SK-N-SH treated with all-trans-retinoic acid at 6 μM for 48 hours (cell line): ENCODE measurements around the gene CRYBG3.

Source experiments
- ATAC-seq: fragments of 200-7000 bp; cut with Tn5 transposase; 3 replicates; pipeline ENCODE4 v1.9.1; 2020; ENCODE audit warnings: mild to moderate bottlenecking, moderate library complexity
- ARNTL ChIP-seq: fragments of 450-650 bp; formaldehyde crosslinking; IDR thresholded peaks from 2 replicates; pipeline ENCODE4 v1.5.0; 2020; ENCODE audit warnings: low read depth, mild to moderate bottlenecking, moderate library complexity, borderline replicate concordance
- BACH2 ChIP-seq: fragments of 250-450 bp; sonication (Bioruptor Pico); IDR thresholded peaks from 2 replicates; pipeline ENCODE4 v1.9.0; 2021; ENCODE audit warnings: mild to moderate bottlenecking, borderline replicate concordance
- CSDC2 ChIP-seq: fragments of 250-450 bp; sonication (Bioruptor Pico); IDR thresholded peaks from 2 replicates; pipeline ENCODE4 v1.5.0; 2020; ENCODE audit warnings: mild to moderate bottlenecking, moderate library complexity
- CSRNP3 ChIP-seq: fragments of 250-450 bp; sonication (Bioruptor Pico); IDR thresholded peaks from 2 replicates; pipeline ENCODE4 v1.5.1; 2021; ENCODE audit warnings: mild to moderate bottlenecking, moderate library complexity
- ESRRG ChIP-seq: fragments of 250-450 bp; sonication (Bioruptor Pico); IDR thresholded peaks from 2 replicates; pipeline ENCODE4 v1.6.1; 2021; ENCODE audit warnings: mild to moderate bottlenecking
- ISL1 ChIP-seq: fragments of 250-450 bp; sonication (Bioruptor Pico); IDR thresholded peaks from 2 replicates; pipeline ENCODE4 v2.1.2; 2022; ENCODE audit warnings: mild to moderate bottlenecking, moderate library complexity
- OSR1 ChIP-seq: fragments of 250-450 bp; sonication (Bioruptor Pico); IDR thresholded peaks from 2 replicates; pipeline ENCODE4 v1.8.0; 2022; ENCODE audit warnings: moderate library complexity, mild to moderate bottlenecking, inconsistent platforms
- PATZ1 ChIP-seq: fragments of 250-450 bp; sonication (Bioruptor Pico); IDR thresholded peaks from 2 replicates; pipeline ENCODE4 v1.8.0; 2020; ENCODE audit warnings: mild to moderate bottlenecking, moderate library complexity, borderline replicate concordance
- RARB ChIP-seq: fragments of 250-450 bp; sonication (Bioruptor Pico); IDR thresholded peaks from 2 replicates; pipeline ENCODE4 v1.8.0; 2021; ENCODE audit warnings: mild to moderate bottlenecking, moderate library complexity
- SNAI2 ChIP-seq: fragments of 250-450 bp; sonication (Bioruptor Pico); IDR thresholded peaks from 2 replicates; pipeline ENCODE4 v1.5.0; 2020; ENCODE audit warnings: mild to moderate bottlenecking, moderate library complexity
- TCF4 ChIP-seq: fragments of 250-450 bp; sonication (Bioruptor Pico); IDR thresholded peaks from 2 replicates; pipeline ENCODE4 v1.8.0; 2021; ENCODE audit warnings: mild to moderate bottlenecking, moderate library complexity, borderline replicate concordance
- TOX ChIP-seq: fragments of 250-450 bp; sonication (Bioruptor Pico); IDR thresholded peaks from 2 replicates; pipeline ENCODE4 v1.8.0; 2021; ENCODE audit warnings: mild to moderate bottlenecking, moderate library complexity, borderline replicate concordance
- ZC3H10 ChIP-seq: fragments of 250-450 bp; sonication (Bioruptor Pico); IDR thresholded peaks from 2 replicates; pipeline ENCODE4 v1.5.1; 2021; ENCODE audit warnings: mild to moderate bottlenecking, moderate library complexity
- ZFP3 ChIP-seq: fragments of 250-450 bp; sonication (Bioruptor Pico); IDR thresholded peaks from 2 replicates; pipeline ENCODE4 v1.5.0; 2020; ENCODE audit warnings: mild to moderate bottlenecking, moderate library complexity
- ZFP30 ChIP-seq: fragments of 450-650 bp; formaldehyde crosslinking; IDR thresholded peaks from 2 replicates; pipeline ENCODE4 v1.5.0; 2022; ENCODE audit warnings: mild to moderate bottlenecking, moderate library complexity
- ZNF565 ChIP-seq: fragments of 450-650 bp; formaldehyde crosslinking; conservative IDR thresholded peaks from 2 replicates; pipeline ENCODE4 v1.5.0; 2020; ENCODE audit warnings: low read depth, mild to moderate bottlenecking, moderate library complexity
- ZNF70 ChIP-seq: fragments of 450-650 bp; formaldehyde crosslinking; IDR thresholded peaks from 2 replicates; pipeline ENCODE4 v1.5.0; 2020; ENCODE audit warnings: mild to moderate bottlenecking, moderate library complexity
- ZNF8 ChIP-seq: fragments of 450-650 bp; formaldehyde crosslinking; IDR thresholded peaks from 2 replicates; pipeline ENCODE4 v1.5.0; 2020; ENCODE audit warnings: mild to moderate bottlenecking, moderate library complexity
- TF ChIP-seq, protein P1 (sequence below): fragments of 250-450 bp; sonication (Bioruptor Pico); IDR thresholded peaks from 2 replicates; pipeline ENCODE4 v1.5.1; 2020; ENCODE audit warnings: low read depth, mild to moderate bottlenecking, moderate library complexity
- TF ChIP-seq, protein P2 (sequence below): fragments of 250-450 bp; sonication (Bioruptor Pico); IDR thresholded peaks from 2 replicates; pipeline ENCODE4 v1.8.0; 2021; ENCODE audit warnings: low read depth, mild to moderate bottlenecking, moderate library complexity, borderline replicate concordance
- TF ChIP-seq, protein P3 (sequence below): fragments of 250-450 bp; sonication (Bioruptor Pico); IDR thresholded peaks from 2 replicates; pipeline ENCODE4 v1.5.0; 2020; ENCODE audit warnings: mild to moderate bottlenecking, moderate library complexity

Gene CRYBG3

GRCh38 chr3:97938444-97938843 is 116.6 kb downstream of the CRYBG3 start:
- ATAC-seq: no peak
- no peak for TF ChIP-seq ZNF565 (CRISPR knock-in tag)

DNA sequence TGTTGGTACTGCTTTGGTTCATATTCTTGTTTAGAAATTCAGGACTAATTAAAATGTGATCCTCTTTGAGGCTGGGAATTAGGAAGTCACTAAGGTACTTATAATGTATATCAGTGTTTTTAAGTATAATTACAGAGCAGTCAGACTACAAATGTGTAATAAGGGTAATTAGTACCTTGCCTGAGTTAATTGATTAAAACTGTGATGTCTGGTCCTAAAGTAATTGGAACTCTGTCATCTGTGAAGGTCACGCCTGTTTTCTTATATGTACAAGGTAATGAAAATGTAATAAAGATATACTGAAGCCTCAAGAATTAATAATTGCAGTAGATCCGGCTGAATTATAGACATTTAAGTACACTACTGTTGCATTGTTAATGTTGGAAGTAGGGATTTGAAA is 117.6 kb downstream of the CRYBG3 start:
- no peak for ATAC-seq
- TF ChIP-seq OSR1 (CRISPR knock-in tag) (no peak), TOX (CRISPR knock-in tag) (no peak), ISL1 (CRISPR knock-in tag) (no peak), ZC3H10 (CRISPR knock-in tag) (no peak), RARB (CRISPR knock-in tag) (no peak), ZNF70 (CRISPR knock-in tag) (no peak), ZFP30 (CRISPR knock-in tag) (no peak), PATZ1 (no peak), ZNF8 (CRISPR knock-in tag) (no peak)

GRCh38 chr3:97940034-97940433 is 118.2 kb downstream of the CRYBG3 start:
- TF ChIP-seq ISL1 (CRISPR knock-in tag) (no peak), ZC3H10 (CRISPR knock-in tag) (no peak), CSRNP3 (CRISPR knock-in tag) (no peak), RARB (CRISPR knock-in tag) (no peak), ZFP3 (no peak), OSR1 (CRISPR knock-in tag) (no peak), ZNF565 (CRISPR knock-in tag) (no peak), ARNTL (CRISPR knock-in tag) (no peak), ESRRG (CRISPR knock-in tag) (no peak)
- TF ChIP-seq, protein P1, sequence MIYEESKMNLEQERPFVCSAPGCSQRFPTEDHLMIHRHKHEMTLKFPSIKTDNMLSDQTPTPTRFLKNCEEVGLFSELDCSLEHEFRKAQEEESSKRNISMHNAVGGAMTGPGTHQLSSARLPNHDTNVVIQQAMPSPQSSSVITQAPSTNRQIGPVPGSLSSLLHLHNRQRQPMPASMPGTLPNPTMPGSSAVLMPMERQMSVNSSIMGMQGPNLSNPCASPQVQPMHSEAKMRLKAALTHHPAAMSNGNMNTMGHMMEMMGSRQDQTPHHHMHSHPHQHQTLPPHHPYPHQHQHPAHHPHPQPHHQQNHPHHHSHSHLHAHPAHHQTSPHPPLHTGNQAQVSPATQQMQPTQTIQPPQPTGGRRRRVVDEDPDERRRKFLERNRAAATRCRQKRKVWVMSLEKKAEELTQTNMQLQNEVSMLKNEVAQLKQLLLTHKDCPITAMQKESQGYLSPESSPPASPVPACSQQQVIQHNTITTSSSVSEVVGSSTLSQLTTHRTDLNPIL: no peak
- TF ChIP-seq, protein P2, sequence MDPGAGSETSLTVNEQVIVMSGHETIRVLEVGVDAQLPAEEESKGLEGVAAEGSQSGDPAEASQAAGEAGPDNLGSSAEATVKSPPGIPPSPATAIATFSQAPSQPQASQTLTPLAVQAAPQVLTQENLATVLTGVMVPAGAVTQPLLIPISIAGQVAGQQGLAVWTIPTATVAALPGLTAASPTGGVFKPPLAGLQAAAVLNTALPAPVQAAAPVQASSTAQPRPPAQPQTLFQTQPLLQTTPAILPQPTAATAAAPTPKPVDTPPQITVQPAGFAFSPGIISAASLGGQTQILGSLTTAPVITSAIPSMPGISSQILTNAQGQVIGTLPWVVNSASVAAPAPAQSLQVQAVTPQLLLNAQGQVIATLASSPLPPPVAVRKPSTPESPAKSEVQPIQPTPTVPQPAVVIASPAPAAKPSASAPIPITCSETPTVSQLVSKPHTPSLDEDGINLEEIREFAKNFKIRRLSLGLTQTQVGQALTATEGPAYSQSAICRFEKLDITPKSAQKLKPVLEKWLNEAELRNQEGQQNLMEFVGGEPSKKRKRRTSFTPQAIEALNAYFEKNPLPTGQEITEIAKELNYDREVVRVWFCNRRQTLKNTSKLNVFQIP: no peak
- ATAC-seq: no peak

DNA sequence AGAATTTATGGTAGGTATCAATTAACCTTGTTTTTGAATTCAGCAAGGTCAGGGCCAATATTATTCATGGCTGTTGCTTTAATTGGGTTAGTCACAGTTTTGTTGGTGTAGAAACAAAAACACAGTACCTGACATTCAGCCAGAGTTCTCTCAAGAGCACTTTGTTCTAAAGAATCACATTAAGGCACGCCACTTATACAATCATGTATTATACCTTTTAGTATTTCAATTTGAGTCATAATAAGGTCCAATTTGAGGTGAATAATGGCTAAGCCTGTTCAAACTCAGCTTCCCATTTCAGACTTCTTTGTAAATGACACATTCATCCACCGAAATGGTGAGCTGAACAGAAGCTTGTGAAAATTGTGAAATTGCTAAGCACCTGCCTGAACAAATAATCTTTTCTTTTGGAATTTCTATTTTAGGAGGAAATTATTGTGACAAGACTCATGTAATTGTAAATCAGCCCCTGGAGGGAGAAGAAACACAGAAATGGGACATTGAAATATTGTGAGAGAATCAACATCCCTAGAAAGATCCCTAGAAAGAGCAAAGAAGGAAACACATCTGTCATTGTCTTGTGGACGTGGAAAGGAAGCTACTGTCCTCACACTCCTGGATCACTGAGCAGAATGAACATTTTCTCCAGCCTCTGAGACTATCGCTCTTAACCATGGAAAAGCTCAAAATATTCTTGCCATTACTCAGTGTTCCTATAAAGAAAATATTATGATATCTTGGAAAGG is 121.2 kb downstream of the CRYBG3 start:
- ATAC-seq: no peak
- TF ChIP-seq, protein P1: no peak
- TF ChIP-seq ZFP30 (CRISPR knock-in tag): no peak
- TF ChIP-seq, protein P3, sequence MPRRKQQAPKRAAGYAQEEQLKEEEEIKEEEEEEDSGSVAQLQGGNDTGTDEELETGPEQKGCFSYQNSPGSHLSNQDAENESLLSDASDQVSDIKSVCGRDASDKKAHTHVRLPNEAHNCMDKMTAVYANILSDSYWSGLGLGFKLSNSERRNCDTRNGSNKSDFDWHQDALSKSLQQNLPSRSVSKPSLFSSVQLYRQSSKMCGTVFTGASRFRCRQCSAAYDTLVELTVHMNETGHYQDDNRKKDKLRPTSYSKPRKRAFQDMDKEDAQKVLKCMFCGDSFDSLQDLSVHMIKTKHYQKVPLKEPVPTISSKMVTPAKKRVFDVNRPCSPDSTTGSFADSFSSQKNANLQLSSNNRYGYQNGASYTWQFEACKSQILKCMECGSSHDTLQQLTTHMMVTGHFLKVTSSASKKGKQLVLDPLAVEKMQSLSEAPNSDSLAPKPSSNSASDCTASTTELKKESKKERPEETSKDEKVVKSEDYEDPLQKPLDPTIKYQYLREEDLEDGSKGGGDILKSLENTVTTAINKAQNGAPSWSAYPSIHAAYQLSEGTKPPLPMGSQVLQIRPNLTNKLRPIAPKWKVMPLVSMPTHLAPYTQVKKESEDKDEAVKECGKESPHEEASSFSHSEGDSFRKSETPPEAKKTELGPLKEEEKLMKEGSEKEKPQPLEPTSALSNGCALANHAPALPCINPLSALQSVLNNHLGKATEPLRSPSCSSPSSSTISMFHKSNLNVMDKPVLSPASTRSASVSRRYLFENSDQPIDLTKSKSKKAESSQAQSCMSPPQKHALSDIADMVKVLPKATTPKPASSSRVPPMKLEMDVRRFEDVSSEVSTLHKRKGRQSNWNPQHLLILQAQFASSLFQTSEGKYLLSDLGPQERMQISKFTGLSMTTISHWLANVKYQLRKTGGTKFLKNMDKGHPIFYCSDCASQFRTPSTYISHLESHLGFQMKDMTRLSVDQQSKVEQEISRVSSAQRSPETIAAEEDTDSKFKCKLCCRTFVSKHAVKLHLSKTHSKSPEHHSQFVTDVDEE (CRISPR knock-in tag): no peak
- no peak for TF ChIP-seq ARNTL (CRISPR knock-in tag)
- TF ChIP-seq CSDC2: no peak
- TF ChIP-seq ISL1 (CRISPR knock-in tag): no peak
- no peak for TF ChIP-seq ZC3H10 (CRISPR knock-in tag)
- TF ChIP-seq, protein P2: no peak
- TF ChIP-seq CSRNP3 (CRISPR knock-in tag): no peak
- no peak for TF ChIP-seq TOX (CRISPR knock-in tag)
- TF ChIP-seq ZNF8 (CRISPR knock-in tag): no peak
- no peak for TF ChIP-seq OSR1 (CRISPR knock-in tag)
- TF ChIP-seq TCF4: no peak
- no peak for TF ChIP-seq SNAI2 (CRISPR knock-in tag)
- TF ChIP-seq BACH2 (CRISPR knock-in tag): no peak
- no peak for TF ChIP-seq ZFP3
